ENCODE results near the gene PLEKHM3.
"Not testable (repeated sequence)": the region's sequence is repeated elsewhere in the genome, so short reads cannot be mapped to it uniquely, and the experiment has no call there.

- TF ChIP-seq POLR2A, CTCF (IDR thresholded peaks at IDR 0.05): not testable (repeated sequence)
These were observed 76.1 kb downstream of the PLEKHM3 start for GRCh38 chr2:207949245-207949644.
